GM23338 (cell line): ENCODE results near the gene LRP11.

Experiments
- CREB1 ChIP-seq: fragments of 250-450 bp; sonication (Bioruptor Pico); IDR thresholded peaks from 2 replicates; pipeline ENCODE4 v1.5.0; 2020; ENCODE audit warnings: low read depth, mild to moderate bottlenecking, moderate library complexity
- CTCF ChIP-seq, 2 experiments: fragments of 200-600 bp in 1 of 2; sonication (generic) in 1 of 2; conservative IDR thresholded peaks; 2 replicates each; pipeline versions ENCODE4 v1.5.1 to v1.6.1; 2016 to 2017; ENCODE audit warnings: antibody characterized with exemption in 2 of 2, low read depth in 2 of 2, mild to moderate bottlenecking in 2 of 2, moderate library complexity in 1 of 2
- ETS1 ChIP-seq: IDR thresholded peaks from 2 replicates; pipeline ENCODE4 v1.6.1; 2016; ENCODE audit warnings: antibody characterized with exemption
- EZH2 ChIP-seq: fragments of 200-600 bp; sonication (generic); IDR thresholded peaks from one replicate; pipeline ENCODE4 v1.8.0; 2017; ENCODE audit warnings: antibody characterized with exemption, mild to moderate bottlenecking, low read depth; ENCODE audit not compliant: unreplicated experiment
- EZH2phosphoT487 ChIP-seq: fragments of 200-600 bp; sonication (generic); IDR thresholded peaks from one replicate; pipeline ENCODE4 v1.8.1; 2018; ENCODE audit warnings: antibody characterized with exemption; ENCODE audit not compliant: unreplicated experiment
- JUNB ChIP-seq: IDR thresholded peaks from one replicate; pipeline ENCODE4 v1.6.1; 2016; ENCODE audit warnings: antibody characterized with exemption; ENCODE audit not compliant: unreplicated experiment
- NANOG ChIP-seq: IDR thresholded peaks from 2 replicates; pipeline ENCODE4 v1.6.1; 2016; ENCODE audit warnings: antibody characterized with exemption, borderline replicate concordance
- POLR2AphosphoS5 ChIP-seq: IDR thresholded peaks from 2 replicates; pipeline ENCODE4 v1.6.1; 2016; ENCODE audit warnings: antibody characterized with exemption, low read depth
- REST ChIP-seq: IDR thresholded peaks from one replicate; pipeline ENCODE4 v1.6.1; 2018; ENCODE audit warnings: antibody characterized with exemption; ENCODE audit not compliant: unreplicated experiment
- ZNF114 ChIP-seq: fragments of 250-450 bp; sonication (Bioruptor Pico); IDR thresholded peaks from 2 replicates; pipeline ENCODE4 v1.5.0; 2020; ENCODE audit warnings: mild to moderate bottlenecking, moderate library complexity
- ZNF331 ChIP-seq: fragments of 250-450 bp; sonication (Bioruptor Pico); IDR thresholded peaks from 2 replicates; pipeline ENCODE4 v1.5.0; 2020; ENCODE audit warnings: low read depth, mild to moderate bottlenecking, moderate library complexity

GRCh38 chr6:149862922-149863697 is 1.0 kb downstream of the LRP11 start:
- 0 out of 4 replicates have a peak, but pooled peaks of 1 of the 2 experiments have one; percentile 7 for TF ChIP-seq CTCF (conservative IDR thresholded peaks at IDR 0.05; ENCODE audit: low read depth in 2 of 2)
- TF ChIP-seq POLR2AphosphoS5 = no peak
- TF ChIP-seq EZH2phosphoT487 = no peak
- no peak for TF ChIP-seq EZH2
- TF ChIP-seq REST = no peak
- no peak for TF ChIP-seq ZNF114 (CRISPR knock-in tag)
- TF ChIP-seq CREB1 = no peak
- no peak for TF ChIP-seq JUNB
- TF ChIP-seq ETS1 = no peak
- no peak for TF ChIP-seq ZNF331 (CRISPR knock-in tag)
- TF ChIP-seq NANOG = no peak
